Diencephalon (tissue), 1 donor: Measurements from ENCODE around the gene TEAD2. TPM values are rescaled to one million over a fixed set of nuclear protein-coding genes. Genes with fewer than 3 reads are reported as not detected.

Experiments
- small RNA-seq: library from RNA; depleted of rRNA; stranded (forward); fragments of <200 nt; gene quantifications from one replicate; pipeline ENCODE3, GENCODE V24; 2014
- total RNA-seq: library from RNA; depleted of rRNA; stranded (reverse); fragments of >200 nt; gene quantifications from one replicate; pipeline ENCODE4 v1.2.3, GENCODE V29; 2014

Gene TEAD2
- total RNA-seq: 10.8 TPM

GRCh38 chr19:49362048-49362928, at the start of gene TEAD2:
TSS of gene TEAD2 (minus strand) at chr19:49362416. CDS start at chr19:49360075, 2,341 bp downstream.

GRCh38 chr19:49387936-49388372, 25.7 kb upstream of the TEAD2 start, which contains the start of gene KASH5:
TSS of gene KASH5 (plus strand) at chr19:49388249. CDS start at chr19:49390884, 2,635 bp downstream.

GRCh38 chr19:49363268-49364082, 1.3 kb upstream of the TEAD2 start, which contains the start of gene DKKL1:
TSS of gene DKKL1 (plus strand) at chr19:49363877. CDS start at chr19:49363999, 122 bp downstream.

GRCh38 chr19:49335071-49335783, 27.0 kb downstream of the TEAD2 start, which contains the start of gene CD37:
TSS of gene CD37 (plus strand) at chr19:49335406. CDS start at chr19:49335541, 135 bp downstream.

GRCh38 chr19:49324801-49325576, 37.2 kb downstream of the TEAD2 start, which contains the start of gene SLC6A16:
TSS of gene SLC6A16 (minus strand) at chr19:49325191. CDS start at chr19:49311347, 13,844 bp downstream.

Small RNA genes within 50 kb of the gene (small RNA-seq; reads per million reads assigned to genes)
- gene MIR4324: not detected

Other genes with a start within 250 kb of the TEAD2 start
- gene LIN7B, start 248.0 kb downstream of the TEAD2 start, total RNA-seq: 40.1 TPM
- gene C19orf73, start 243.3 kb downstream of the TEAD2 start, total RNA-seq: 3.2 TPM
- 59.1 TPM for gene PPFIA3, start 242.9 kb downstream of the TEAD2 start, total RNA-seq
- gene HRC, start 207.0 kb downstream of the TEAD2 start, total RNA-seq: 1.4 TPM
- gene TRPM4, start 204.6 kb downstream of the TEAD2 start, total RNA-seq: 7.2 TPM
- gene SLC6A16, start 37.2 kb downstream of the TEAD2 start, total RNA-seq: 1.2 TPM
- 2.1 TPM for gene CD37, start 27.0 kb downstream of the TEAD2 start, total RNA-seq
- gene DKKL1, start 1.5 kb upstream of the TEAD2 start, total RNA-seq: 1.6 TPM
- not detected for gene KASH5, start 25.8 kb upstream of the TEAD2 start, total RNA-seq
- gene PTH2, start 61.0 kb upstream of the TEAD2 start, total RNA-seq: not detected
- gene GFY, start 63.0 kb upstream of the TEAD2 start, total RNA-seq: not detected
- gene SLC17A7, start 79.1 kb upstream of the TEAD2 start, total RNA-seq: 1.2 TPM
- 60.2 TPM for gene PIH1D1, start 89.4 kb upstream of the TEAD2 start, total RNA-seq
- 11.3 TPM for gene ALDH16A1, start 90.8 kb upstream of the TEAD2 start, total RNA-seq
- gene FLT3LG, start 111.8 kb upstream of the TEAD2 start, total RNA-seq: 0.69 TPM
- gene RPL13A, start 125.2 kb upstream of the TEAD2 start, total RNA-seq: 2,032 TPM
- 2,275 TPM for gene RPS11, start 134.0 kb upstream of the TEAD2 start, total RNA-seq
- 19.1 TPM for gene FCGRT, start 150.2 kb upstream of the TEAD2 start, total RNA-seq
- 3.9 TPM for gene RCN3, start 165.6 kb upstream of the TEAD2 start, total RNA-seq
- gene NOSIP, start 218.1 kb upstream of the TEAD2 start, total RNA-seq: 34.4 TPM
- gene PRRG2, start 218.9 kb upstream of the TEAD2 start, total RNA-seq: 1.2 TPM
- 5.8 TPM for gene PRR12, start 228.8 kb upstream of the TEAD2 start, total RNA-seq